Mucosa of rectum (tissue), 2 donors: Measurements from ENCODE around the gene RPL10.

ENCODE experiments used
- H3K27ac ChIP-seq, 2 donors: one replicate each; pipeline ENCODE4 v1.7.0; 2013; ENCODE audit warnings: inconsistent platforms in 2 of 2, low read depth in 2 of 2, low read length in 2 of 2
- H3K27me3 ChIP-seq, 2 donors: one replicate each; pipeline ENCODE4 v1.7.0; 2013; ENCODE audit warnings: low read length in 2 of 2; ENCODE audit not compliant: control insufficient read depth in 2 of 2, insufficient read depth in 2 of 2
- H3K36me3 ChIP-seq, 2 donors: one replicate each; pipeline ENCODE4 v1.7.0; 2013; ENCODE audit warnings: low read length in 2 of 2; ENCODE audit not compliant: control insufficient read depth in 2 of 2, insufficient read depth in 2 of 2
- H3K4me1 ChIP-seq, 2 donors: one replicate each; pipeline ENCODE4 v1.7.0; 2013; ENCODE audit warnings: low read length in 2 of 2, mild to moderate bottlenecking in 1 of 2; ENCODE audit not compliant: control insufficient read depth in 2 of 2, insufficient read depth in 2 of 2
- H3K4me3 ChIP-seq, 2 donors: one replicate each; pipeline ENCODE4 v1.7.0; 2013; ENCODE audit warnings: low read length in 2 of 2
- H3K9ac ChIP-seq, 2 donors: one replicate each; pipeline ENCODE4 v1.7.0; 2013; ENCODE audit warnings: low read length in 2 of 2, low read depth in 1 of 2, mild to moderate bottlenecking in 1 of 2
- H3K9me3 ChIP-seq, 2 donors: one replicate each; pipeline ENCODE4 v1.7.0; 2013; ENCODE audit warnings: low read length in 2 of 2; ENCODE audit not compliant: control insufficient read depth in 2 of 2
- donor health status: healthy.
- donor health status: Normal muscosa, but diverticular disease.

The RPL10 gene

DNA sequence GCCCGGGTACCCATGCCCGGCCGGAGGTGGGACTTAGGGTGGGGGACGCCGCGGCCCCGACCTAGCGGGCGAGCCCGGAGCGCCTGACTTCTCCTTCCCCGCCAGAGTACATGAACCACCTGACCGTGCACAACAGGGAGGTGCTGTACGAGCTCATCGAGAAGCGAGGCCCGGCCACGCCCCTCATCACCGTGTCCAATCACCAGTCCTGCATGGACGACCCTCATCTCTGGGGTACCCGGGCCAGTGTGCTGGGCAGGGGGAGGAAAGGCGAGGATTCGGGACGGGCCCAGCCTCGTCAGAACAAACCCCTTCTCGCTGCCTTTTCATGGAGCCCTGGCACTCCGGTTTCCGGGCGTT, 13.8 kb downstream of the RPL10 start:
- H3K9ac ChIP-seq = peak overlapping the region; percentile 70 to 85
- H3K36me3 ChIP-seq = no peaks in the 10 kb centered on the region
- H3K9me3 ChIP-seq = no peaks in the 10 kb centered on the region
- peak overlapping the region; percentile 87 to 89 for H3K27ac ChIP-seq
- peak overlapping the region; percentile 71 to 76 for H3K4me3 ChIP-seq
- peaks cover 13 to 20% of the 10 kb centered on the region in 2 donors for H3K4me1 ChIP-seq
- H3K27me3 ChIP-seq = peaks cover 0 to 3% of the 10 kb centered on the region in 2 donors

GRCh38 chrX:154412468-154412867, 14.3 kb downstream of the RPL10 start:
- Histone ChIP-seq H3K27me3 (peaks cover 0 to 3% of the 10 kb centered on the region in 2 donors), H3K9ac (peak overlapping the region; percentile 70 to 85), H3K4me3 (peak overlapping the region in 1 of 2 donors; percentile 76), H3K4me1 (peaks cover 13 to 20% of the 10 kb centered on the region in 2 donors), H3K36me3 (no peaks in the 10 kb centered on the region), H3K27ac (peak overlapping the region; percentile 87 to 89), H3K9me3 (no peaks in the 10 kb centered on the region)

GRCh38 chrX:154413142-154413541, 15.0 kb downstream of the RPL10 start:
- no peak overlapping the region for H3K9ac ChIP-seq
- no peaks in the 10 kb centered on the region for H3K9me3 ChIP-seq
- H3K36me3 ChIP-seq = no peaks in the 10 kb centered on the region
- peak overlapping the region; percentile 87 to 89 for H3K27ac ChIP-seq
- peaks cover 12 to 20% of the 10 kb centered on the region in 2 donors for H3K4me1 ChIP-seq
- peaks cover 0 to 3% of the 10 kb centered on the region in 2 donors for H3K27me3 ChIP-seq
- H3K4me3 ChIP-seq = no peak overlapping the region

GRCh38 chrX:154417157-154417556, 19.0 kb downstream of the RPL10 start:
- H3K27ac ChIP-seq = no peak overlapping the region
- H3K36me3 ChIP-seq = no peaks in the 10 kb centered on the region
- no peak overlapping the region for H3K4me3 ChIP-seq
- peaks cover 6 to 8% of the 10 kb centered on the region in 2 donors for H3K4me1 ChIP-seq
- peaks cover 0 to 3% of the 10 kb centered on the region in 2 donors for H3K27me3 ChIP-seq
- no peaks in the 10 kb centered on the region for H3K9me3 ChIP-seq
- no peak overlapping the region for H3K9ac ChIP-seq

DNA sequence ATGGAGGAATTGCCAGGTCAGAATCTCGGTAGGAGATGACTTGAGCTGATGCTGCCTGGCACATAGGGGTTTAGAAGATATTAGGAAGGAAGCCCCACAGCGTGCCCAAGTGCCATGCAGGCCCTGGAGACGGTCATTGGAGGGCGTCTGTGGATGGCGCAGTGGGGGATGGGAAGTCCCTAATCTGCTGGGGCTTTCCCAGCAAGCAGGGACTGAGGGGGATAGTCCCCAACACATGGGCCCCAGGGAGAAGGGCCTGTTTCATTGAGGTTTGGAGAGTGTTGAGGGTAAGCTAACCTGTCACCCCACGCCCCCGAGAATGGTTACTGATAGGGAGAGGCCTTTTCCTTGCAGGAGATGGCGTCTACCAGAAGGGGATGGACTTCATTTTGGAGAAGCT, 21.0 kb downstream of the RPL10 start:
- H3K4me1 ChIP-seq = no peaks in the 10 kb centered on the region
- H3K27me3 ChIP-seq = no peaks in the 10 kb centered on the region
- no peak overlapping the region for H3K9ac ChIP-seq
- H3K4me3 ChIP-seq = no peak overlapping the region
- H3K27ac ChIP-seq = no peak overlapping the region
- H3K9me3 ChIP-seq = no peaks in the 10 kb centered on the region
- H3K36me3 ChIP-seq = no peaks in the 10 kb centered on the region

DNA sequence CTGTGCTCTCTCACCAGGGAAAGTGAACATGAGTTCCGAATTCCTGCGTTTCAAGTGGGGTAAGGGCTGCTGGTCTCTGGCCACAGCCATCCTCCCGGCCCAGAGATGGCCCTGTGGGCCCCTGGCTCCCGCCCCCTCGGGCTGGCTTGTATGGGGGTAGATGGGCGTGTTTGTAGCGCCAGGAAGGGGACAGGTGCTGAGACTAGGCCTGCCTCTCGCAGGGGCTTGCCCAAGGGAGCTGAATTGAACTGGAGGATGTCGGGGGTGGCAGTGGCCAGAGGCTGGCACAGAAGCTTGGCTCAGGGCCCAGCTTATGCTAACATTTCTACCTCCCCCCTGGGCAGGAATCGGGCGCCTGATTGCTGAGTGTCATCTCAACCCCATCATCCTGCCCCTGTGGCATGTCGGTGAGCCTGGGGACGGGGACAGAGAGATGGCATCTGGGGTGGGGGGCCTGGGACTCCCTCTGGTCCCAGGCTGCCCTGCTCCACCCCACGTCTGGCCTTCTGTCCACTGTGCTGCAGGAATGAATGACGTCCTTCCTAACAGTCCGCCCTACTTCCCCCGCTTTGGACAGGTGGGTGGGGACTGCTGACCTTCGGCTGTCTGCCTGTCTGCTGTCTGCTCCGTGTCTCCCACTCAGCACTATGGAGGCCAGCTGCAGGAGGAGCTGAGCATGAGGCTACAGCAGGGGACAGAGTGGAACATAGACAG, 21.7 kb downstream of the RPL10 start:
- Histone ChIP-seq H3K9ac (no peak overlapping the region), H3K4me3 (no peak overlapping the region), H3K9me3 (no peaks in the 10 kb centered on the region), H3K27me3 (no peaks in the 10 kb centered on the region), H3K36me3 (no peaks in the 10 kb centered on the region), H3K27ac (no peak overlapping the region), H3K4me1 (no peaks in the 10 kb centered on the region)

DNA sequence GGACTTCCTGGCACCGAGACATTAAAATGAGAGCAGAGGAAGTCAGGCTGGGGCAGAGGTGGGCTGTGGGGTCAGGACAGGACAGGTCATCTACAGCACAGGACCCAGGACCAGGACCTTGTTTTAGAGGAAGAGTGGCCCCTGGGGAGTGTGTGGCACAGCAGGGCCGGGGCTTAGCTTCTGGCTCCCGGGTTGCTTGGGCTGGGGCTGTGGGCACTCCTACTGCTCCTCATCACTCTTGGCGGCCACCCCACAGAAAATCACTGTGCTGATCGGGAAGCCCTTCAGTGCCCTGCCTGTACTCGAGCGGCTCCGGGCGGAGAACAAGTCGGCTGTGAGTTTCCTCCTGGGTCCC, 22.2 kb downstream of the RPL10 start:
- Histone ChIP-seq H3K27ac (no peak overlapping the region), H3K9me3 (no peaks in the 10 kb centered on the region), H3K4me1 (no peaks in the 10 kb centered on the region), H3K27me3 (no peaks in the 10 kb centered on the region), H3K4me3 (no peak overlapping the region), H3K36me3 (no peaks in the 10 kb centered on the region), H3K9ac (no peak overlapping the region)

DNA sequence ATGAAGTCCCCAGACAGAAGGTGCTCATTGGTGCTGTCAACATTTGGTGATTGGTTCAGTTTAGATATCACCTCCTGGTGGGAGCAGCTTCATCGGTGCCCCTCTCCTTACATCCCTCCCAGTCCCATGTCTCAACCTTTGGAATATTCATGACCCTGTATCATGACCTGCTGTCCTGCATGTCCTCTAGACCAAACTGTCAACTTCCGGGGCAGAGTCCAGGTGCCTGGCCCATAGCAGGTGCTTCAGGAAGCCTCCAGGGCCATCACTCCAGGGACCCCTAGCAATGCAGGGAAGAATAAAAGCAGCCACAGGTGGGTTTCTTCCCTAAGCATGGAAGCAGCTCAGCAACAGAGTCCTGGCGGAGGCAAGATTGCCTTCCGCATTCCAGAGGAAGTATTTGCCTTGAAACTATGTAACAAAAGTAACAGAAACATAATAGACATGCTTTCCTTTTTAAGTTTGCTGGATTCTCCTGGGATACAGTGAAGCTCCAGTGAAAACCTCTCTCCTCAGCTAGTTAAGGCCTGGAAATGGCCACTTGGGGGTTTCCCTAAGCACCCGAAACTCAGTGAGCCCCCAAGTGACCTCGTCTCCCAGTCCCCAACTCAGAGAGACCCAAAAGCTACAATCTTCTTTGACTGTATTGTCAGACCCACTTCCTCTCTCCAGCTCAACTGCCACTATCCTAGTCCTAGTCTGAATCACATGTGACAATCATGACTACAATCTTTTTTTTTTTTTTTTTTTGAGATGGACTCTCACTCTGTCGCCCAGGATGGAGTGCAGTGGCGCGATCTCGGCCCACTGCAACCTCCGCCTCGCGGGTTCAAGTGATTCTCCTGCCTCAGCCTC, 29.0 kb downstream of the RPL10 start:
- Histone ChIP-seq H3K27ac (no peak overlapping the region), H3K4me1 (peaks cover 4 to 7% of the 10 kb centered on the region in 2 donors), H3K9ac (no peak overlapping the region), H3K27me3 (no peaks in the 10 kb centered on the region), H3K9me3 (no peaks in the 10 kb centered on the region), H3K36me3 (no peaks in the 10 kb centered on the region), H3K4me3 (no peak overlapping the region)

GRCh38 chrX:154428176-154429171, 30.3 kb downstream of the RPL10 start, which contains the start of gene ATP6AP1:
TSS of gene ATP6AP1 (plus strand) at chrX:154428677. CDS start at chrX:154428693, 16 bp downstream.
- H3K4me3 ChIP-seq = peak within 1 kb of the TSS; percentile 68 to 76
- H3K9ac ChIP-seq = peak within 1 kb of the TSS; percentile 56 to 66
- H3K27me3 ChIP-seq = no peaks in the 10 kb centered on the region
- peak within 1 kb of the TSS; percentile 75 for H3K27ac ChIP-seq
- H3K36me3 ChIP-seq = no peaks in the 10 kb centered on the region
- peaks cover 4 to 7% of the 10 kb centered on the region in 2 donors for H3K4me1 ChIP-seq
- H3K9me3 ChIP-seq = no peaks in the 10 kb centered on the region
